ENCODE results near the gene MTERF4. TPM values are rescaled to one million over a fixed set of nuclear protein-coding genes. Genes with fewer than 3 reads are reported as not detected.

The MTERF4 gene
- total RNA-seq, 1 experiment from 2014 or later, result 13.6 TPM

GRCh38 chr2:241072151-241072550 is 29.9 kb downstream of the MTERF4 start:
- POLR2A ChIA-PET (ENCODE audit: unreplicated experiment), result no interaction called here
- H3K36me3 ChIP-seq (ENCODE audit: low read depth, low read length), result no peaks in the 10 kb centered on the region
- no peak overlapping the region for H3K4me2 ChIP-seq (ENCODE audit: low read length)
- TF ChIP-seq CTCF (conservative IDR thresholded peaks at IDR 0.05; ENCODE audit: low read depth, low read length), result no peak
- TF ChIP-seq EZH2 (IDR thresholded peaks at IDR 0.05; ENCODE audit: low read length, unreplicated experiment), result no peak
- TF ChIP-seq EZH2phosphoT487 (IDR thresholded peaks at IDR 0.05; ENCODE audit: borderline replicate concordance, low read length), result no peak
- intact Hi-C loops (cut with micrococcal nuclease), result no loop called here
- no peak overlapping the region for H3K27ac ChIP-seq (ENCODE audit: low read length)
- no peaks in the 10 kb centered on the region for H3K9me2 ChIP-seq (replicated peaks; ENCODE audit: low read length)
- H4K20me1 ChIP-seq (ENCODE audit: low read length), result no peaks in the 10 kb centered on the region
- BruUV-seq (replicated peaks), result no TSS peak
- CTCF ChIA-PET, result no interaction called here
- no peaks in the 10 kb centered on the region for H3F3A ChIP-seq (ENCODE audit: low read length, unreplicated experiment)
- no peak overlapping the region for H3K4me3 ChIP-seq (ENCODE audit: low read length)
- no peaks in the 10 kb centered on the region for H3K4me1 ChIP-seq (ENCODE audit: insufficient read depth, low read length)
- ATAC-seq, result no peak
- DNase-seq, result no peak
- no peaks in the 10 kb centered on the region for H3K9me3 ChIP-seq (ENCODE audit: low read length)
- no peak overlapping the region for H3K9ac ChIP-seq (ENCODE audit: low read length)
- H3K27me3 ChIP-seq (ENCODE audit: low read length), result no peaks in the 10 kb centered on the region
- no peaks in the 10 kb centered on the region for H3K79me2 ChIP-seq (ENCODE audit: low read length)
- no peak overlapping the region for H2AFZ ChIP-seq (ENCODE audit: low read length)

- Histone ChIP-seq H4K20me1 (ENCODE audit: low read length) (no peaks in the 10 kb centered on the region), H2AFZ (ENCODE audit: low read length) (no peak overlapping the region), H3K79me2 (ENCODE audit: low read length) (no peaks in the 10 kb centered on the region), H3K4me2 (ENCODE audit: low read length) (no peak overlapping the region), H3K4me3 (ENCODE audit: low read length) (no peak overlapping the region), H3K4me1 (ENCODE audit: insufficient read depth, low read length) (no peaks in the 10 kb centered on the region), H3F3A (ENCODE audit: low read length, unreplicated experiment) (no peaks in the 10 kb centered on the region), H3K27me3 (ENCODE audit: low read length) (no peaks in the 10 kb centered on the region), H3K9me3 (ENCODE audit: low read length) (no peaks in the 10 kb centered on the region), H3K27ac (ENCODE audit: low read length) (no peak overlapping the region), H3K36me3 (ENCODE audit: low read depth, low read length) (no peaks in the 10 kb centered on the region), H3K9me2 (replicated peaks; ENCODE audit: low read length) (no peaks in the 10 kb centered on the region), H3K9ac (ENCODE audit: low read length) (no peak overlapping the region)
- intact Hi-C loops (cut with micrococcal nuclease), result no loop called here
- no TSS peak for BruUV-seq (replicated peaks)
- POLR2A ChIA-PET (ENCODE audit: unreplicated experiment), result no interaction called here
- ATAC-seq (no peak), DNase-seq (no peak)
- CTCF ChIA-PET, result no interaction called here
- TF ChIP-seq EZH2 (IDR thresholded peaks at IDR 0.05; ENCODE audit: low read length, unreplicated experiment), result no peak
- no peak for TF ChIP-seq EZH2phosphoT487 (IDR thresholded peaks at IDR 0.05; ENCODE audit: borderline replicate concordance, low read length)
- TF ChIP-seq CTCF (conservative IDR thresholded peaks at IDR 0.05; ENCODE audit: low read depth, low read length), result no peak
Measured at GRCh38 chr2:241071677-241072111, 30.4 kb downstream of the MTERF4 start.

GRCh38 chr2:241070811-241071676 is 31.0 kb downstream of the MTERF4 start:
- Histone ChIP-seq H3K4me1 (ENCODE audit: insufficient read depth, low read length) (no peaks in the 10 kb centered on the region), H3K9ac (ENCODE audit: low read length) (no peak overlapping the region), H3K27ac (ENCODE audit: low read length) (no peak overlapping the region), H2AFZ (ENCODE audit: low read length) (no peak overlapping the region), H4K20me1 (ENCODE audit: low read length) (no peaks in the 10 kb centered on the region), H3K79me2 (ENCODE audit: low read length) (no peaks in the 10 kb centered on the region), H3K27me3 (ENCODE audit: low read length) (no peaks in the 10 kb centered on the region), H3K4me3 (ENCODE audit: low read length) (no peak overlapping the region), H3K9me3 (ENCODE audit: low read length) (no peaks in the 10 kb centered on the region), H3K36me3 (ENCODE audit: low read depth, low read length) (no peaks in the 10 kb centered on the region), H3K4me2 (ENCODE audit: low read length) (no peak overlapping the region), H3K9me2 (replicated peaks; ENCODE audit: low read length) (no peaks in the 10 kb centered on the region), H3F3A (ENCODE audit: low read length, unreplicated experiment) (no peaks in the 10 kb centered on the region)
- TF ChIP-seq CTCF (conservative IDR thresholded peaks at IDR 0.05; ENCODE audit: low read depth, low read length) (no peak), EZH2phosphoT487 (IDR thresholded peaks at IDR 0.05; ENCODE audit: borderline replicate concordance, low read length) (no peak), EZH2 (IDR thresholded peaks at IDR 0.05; ENCODE audit: low read length, unreplicated experiment) (no peak)
- POLR2A ChIA-PET (ENCODE audit: unreplicated experiment), result no interaction called here
- intact Hi-C loops (cut with micrococcal nuclease), result no loop called here
- CTCF ChIA-PET, result no interaction called here
- BruUV-seq (replicated peaks), result no TSS peak
- DNase-seq (no peak), ATAC-seq (no peak)

Measured in PC-3 (cell line).